H9 (cell line): ENCODE data around the gene TIFAB. TPM values are rescaled to one million over a fixed set of nuclear protein-coding genes. Genes with fewer than 3 reads are reported as not detected.

Source experiments
- DNase-seq: peaks from one replicate; pipeline ENCODE4 v3.0.0-alpha.2; 2017
- H2AFZ ChIP-seq: one replicate; pipeline ENCODE4 v1.6.1; 2013; ENCODE audit warnings: mild to moderate bottlenecking, low read length, control low read depth, moderate library complexity
- H2AK5ac ChIP-seq: 2 replicates; pipeline ENCODE4 v1.6.1; 2013; ENCODE audit warnings: low read length, control low read depth, mixed read lengths; ENCODE audit not compliant: insufficient read length
- H2BK120ac ChIP-seq: one replicate; pipeline ENCODE4 v1.6.1; 2013; ENCODE audit warnings: low read depth, mild to moderate bottlenecking, low read length, control low read depth, inconsistent platforms; ENCODE audit not compliant: poor library complexity, severe bottlenecking
- H2BK12ac ChIP-seq: 2 replicates; pipeline ENCODE4 v1.6.1; 2013; ENCODE audit warnings: low read length, control low read depth, mixed read lengths, low read depth; ENCODE audit not compliant: insufficient read length
- H2BK15ac ChIP-seq: 2 replicates; pipeline ENCODE4 v1.6.1; 2013; ENCODE audit warnings: low read depth, low read length, control low read depth
- H2BK20ac ChIP-seq: one replicate; pipeline ENCODE4 v1.6.1; 2013; ENCODE audit warnings: low read depth, mild to moderate bottlenecking, low read length, control low read depth, inconsistent platforms; ENCODE audit not compliant: poor library complexity, severe bottlenecking
- H2BK5ac ChIP-seq: 2 replicates; pipeline ENCODE4 v1.6.1; 2013; ENCODE audit warnings: low read length, control low read depth, mixed read lengths; ENCODE audit not compliant: insufficient read length
- H3K14ac ChIP-seq: 2 replicates; pipeline ENCODE4 v1.6.1; 2013; ENCODE audit warnings: low read length, control low read depth; ENCODE audit not compliant: insufficient read depth
- H3K18ac ChIP-seq: 2 replicates; pipeline ENCODE4 v1.6.1; 2013; ENCODE audit warnings: low read depth, mild to moderate bottlenecking, mixed read lengths, low read length, control low read depth; ENCODE audit not compliant: insufficient read length
- H3K23ac ChIP-seq: 2 replicates; pipeline ENCODE4 v1.6.1; 2013; ENCODE audit warnings: low read length, control low read depth, mixed read lengths, low read depth; ENCODE audit not compliant: insufficient read length
- H3K23me2 ChIP-seq: 2 replicates; pipeline ENCODE4 v1.6.1; 2013; ENCODE audit warnings: low read depth, mild to moderate bottlenecking, mixed read lengths, low read length, control low read depth; ENCODE audit not compliant: insufficient read length, poor library complexity, severe bottlenecking
- H3K27ac ChIP-seq: 2 replicates; pipeline ENCODE4 v1.5.1; 2013; ENCODE audit warnings: low read length, control low read depth, mixed read lengths, low read depth; ENCODE audit not compliant: insufficient read length
- H3K27me3 ChIP-seq: 2 replicates; pipeline ENCODE4 v1.6.1; 2013; ENCODE audit warnings: low read length, control low read depth, inconsistent platforms; ENCODE audit not compliant: insufficient read depth
- H3K4ac ChIP-seq: 2 replicates; pipeline ENCODE4 v1.6.1; 2013; ENCODE audit warnings: low read depth, mild to moderate bottlenecking, control low read depth, inconsistent platforms, low read length, moderate library complexity
- H3K4me1 ChIP-seq: 2 replicates; pipeline ENCODE4 v1.6.1; 2013; ENCODE audit warnings: low read length, control low read depth, inconsistent platforms; ENCODE audit not compliant: insufficient read depth
- H3K4me2 ChIP-seq: 2 replicates; pipeline ENCODE4 v1.6.1; 2013; ENCODE audit warnings: low read length, control low read depth, mixed read lengths; ENCODE audit not compliant: insufficient read length, insufficient read depth
- H3K56ac ChIP-seq: 2 replicates; pipeline ENCODE4 v1.6.1; 2013; ENCODE audit warnings: low read depth, mild to moderate bottlenecking, mixed read lengths, low read length, control low read depth; ENCODE audit not compliant: insufficient read length
- H3K79me1 ChIP-seq: 2 replicates; pipeline ENCODE4 v1.6.1; 2013; ENCODE audit warnings: low read depth, mild to moderate bottlenecking, moderate library complexity, low read length, control low read depth, inconsistent platforms; ENCODE audit not compliant: insufficient read depth, poor library complexity, severe bottlenecking
- H3K79me2 ChIP-seq: 2 replicates; pipeline ENCODE4 v1.6.1; 2013; ENCODE audit warnings: low read length, control low read depth, inconsistent platforms; ENCODE audit not compliant: insufficient read depth
- H3K9ac ChIP-seq: 2 replicates; pipeline ENCODE4 v1.6.1; 2013; ENCODE audit warnings: low read length, control low read depth, mixed read lengths; ENCODE audit not compliant: insufficient read length; ENCODE audit errors: extremely low read depth
- H3K9me3 ChIP-seq: one replicate; pipeline ENCODE4 v1.6.1; 2013; ENCODE audit warnings: low read depth, low read length, inconsistent platforms; ENCODE audit not compliant: control insufficient read depth
- H3T11ph ChIP-seq: one replicate; pipeline ENCODE4 v1.6.1; 2013; ENCODE audit warnings: mild to moderate bottlenecking, low read length, control low read depth, inconsistent platforms
- H4K20me1 ChIP-seq: one replicate; pipeline ENCODE4 v1.6.1; 2013; ENCODE audit not compliant: control insufficient read depth, insufficient read length, insufficient read depth
- H4K5ac ChIP-seq: 2 replicates; pipeline ENCODE4 v1.6.1; 2013; ENCODE audit warnings: low read depth, mild to moderate bottlenecking, mixed read lengths, low read length, control low read depth; ENCODE audit not compliant: insufficient read length
- H4K8ac ChIP-seq: replicated peaks from 2 replicates; pipeline ENCODE4 v1.6.1; 2013; ENCODE audit warnings: low read length, control low read depth, mixed read lengths, low read depth; ENCODE audit not compliant: insufficient read length
- H4K91ac ChIP-seq: 2 replicates; pipeline ENCODE4 v1.6.1; 2013; ENCODE audit warnings: low read depth, mild to moderate bottlenecking, moderate library complexity, mixed read lengths, low read length, control low read depth; ENCODE audit not compliant: insufficient read length
- H3K27ac Mint-ChIP-seq, 3 experiments: 2 replicates in 2 of 3; 3 replicates in 1 of 3; pipeline ENCODE4 v1.8.0; 2020 to 2021; ENCODE audit warnings: mixed read lengths in 3 of 3, mild to moderate bottlenecking in 1 of 3, moderate library complexity in 1 of 3
- H3K27me3 Mint-ChIP-seq: 2 replicates; pipeline ENCODE4 v1.8.0; 2021; ENCODE audit warnings: low read depth, mild to moderate bottlenecking, moderate library complexity, mixed read lengths
- H3K36me3 Mint-ChIP-seq, 3 experiments: 2 replicates in 2 of 3; 3 replicates in 1 of 3; pipeline ENCODE4 v1.8.0; 2020 to 2021; ENCODE audit warnings: low read depth in 3 of 3, mixed read lengths in 3 of 3; ENCODE audit not compliant: insufficient read depth in 1 of 3
- H3K4me1 Mint-ChIP-seq, 2 experiments: 2 replicates each; pipeline ENCODE4 v1.8.0; 2020; ENCODE audit warnings: mixed read lengths in 2 of 2
- H3K4me3 Mint-ChIP-seq, 2 experiments: 2 replicates in 1 of 2; 3 replicates in 1 of 2; pipeline ENCODE4 v1.8.0; 2020 to 2021; ENCODE audit warnings: mild to moderate bottlenecking in 2 of 2, mixed read lengths in 2 of 2, moderate library complexity in 1 of 2
- H3K9me3 Mint-ChIP-seq, 2 experiments: 2 replicates in 1 of 2; 3 replicates in 1 of 2; pipeline ENCODE4 v1.8.0; 2020; ENCODE audit warnings: mild to moderate bottlenecking in 2 of 2, mixed read lengths in 2 of 2, moderate library complexity in 1 of 2
- CTCF ChIP-seq: fragments of 200-600 bp; sonication (generic); conservative IDR thresholded peaks from 3 replicates; pipeline ENCODE4 v1.8.0; 2021; ENCODE audit warnings: antibody characterized with exemption, mild to moderate bottlenecking
- WGBS: extraction: QIAGEN DNeasy Blood & Tissue Kit; methylation state at CpG from one replicate; pipeline ENCODE4 v1.1.7; 2013; ENCODE audit warnings: missing lambda C conversion rate, low lambda C conversion rate, mixed read lengths; ENCODE audit not compliant: insufficient read length; ENCODE audit errors: extremely low coverage; 5-methylcytosine and 5-hydroxymethylcytosine counted together
- total RNA-seq: library from RNA; stranded (reverse); gene quantifications from 2 replicates; pipeline ENCODE4 v1.2.1, GENCODE V29; 2021

TIFAB gene
- total RNA-seq, 1 experiment from 2014 or later = not detected

- WGBS = no CpG with 5 or more reads among the region's 9 CpGs
- peaks cover 97% of the 10 kb centered on the region for H3K27me3 Mint-ChIP-seq
- no peak overlapping the region for H2BK12ac ChIP-seq
Observed at GRCh38 chr5:135457424-135458071, 5.4 kb upstream of the TIFAB start.

More at GRCh38 chr5:135457424-135458071, 5.4 kb upstream of the TIFAB start:
- H2BK5ac ChIP-seq = no peak overlapping the region
- no peak overlapping the region for H3K14ac ChIP-seq
- H4K20me1 ChIP-seq = no peaks in the 10 kb centered on the region
- no peak overlapping the region for H2BK15ac ChIP-seq
- no peak overlapping the region for H4K91ac ChIP-seq
- no peak overlapping the region for H3K9ac ChIP-seq
- H3K27ac ChIP-seq = no peak overlapping the region
- H3K4me1 ChIP-seq = no peaks in the 10 kb centered on the region
- H3K23ac ChIP-seq = no peak overlapping the region
- no peak overlapping the region for H2BK20ac ChIP-seq
- no peak overlapping the region for H4K8ac ChIP-seq
- no peak overlapping the region for H3K27ac Mint-ChIP-seq
- no peak overlapping the region for H3K4me2 ChIP-seq
- no peaks in the 10 kb centered on the region for H3K79me1 ChIP-seq
- no peak overlapping the region for H3T11ph ChIP-seq
- no peaks in the 10 kb centered on the region for H3K9me3 ChIP-seq
- H4K5ac ChIP-seq = no peak overlapping the region
- no peak overlapping the region for H3K4ac ChIP-seq
- H3K36me3 Mint-ChIP-seq = no peaks in the 10 kb centered on the region
- peak; percentile 93 for TF ChIP-seq CTCF
- peaks cover 2 to 3% of the 10 kb centered on the region in 2 experiments; a peak in 1 of 4 replicates for H3K4me1 Mint-ChIP-seq
- H3K23me2 ChIP-seq = no peaks in the 10 kb centered on the region
- peak; percentile 83 for DNase-seq
- H3K27me3 ChIP-seq = peaks cover 3% of the 10 kb centered on the region
- no peaks in the 10 kb centered on the region; a peak in 1 of 5 replicates for H3K9me3 Mint-ChIP-seq
- no peak overlapping the region for H3K4me3 Mint-ChIP-seq
- H2BK120ac ChIP-seq = no peak overlapping the region
- no peak overlapping the region for H3K56ac ChIP-seq
- no peak overlapping the region for H2AK5ac ChIP-seq
- no peak overlapping the region for H2AFZ ChIP-seq
- no peaks in the 10 kb centered on the region for H3K79me2 ChIP-seq
- H3K18ac ChIP-seq = no peak overlapping the region
